ENCODE data around the gene HMOX1. TPM values are rescaled to one million over a fixed set of nuclear protein-coding genes. Genes with fewer than 3 reads are reported as not detected.

HMOX1 gene
- total RNA-seq, 1 donor from 2014 or later, result 44.3 TPM

DNA sequence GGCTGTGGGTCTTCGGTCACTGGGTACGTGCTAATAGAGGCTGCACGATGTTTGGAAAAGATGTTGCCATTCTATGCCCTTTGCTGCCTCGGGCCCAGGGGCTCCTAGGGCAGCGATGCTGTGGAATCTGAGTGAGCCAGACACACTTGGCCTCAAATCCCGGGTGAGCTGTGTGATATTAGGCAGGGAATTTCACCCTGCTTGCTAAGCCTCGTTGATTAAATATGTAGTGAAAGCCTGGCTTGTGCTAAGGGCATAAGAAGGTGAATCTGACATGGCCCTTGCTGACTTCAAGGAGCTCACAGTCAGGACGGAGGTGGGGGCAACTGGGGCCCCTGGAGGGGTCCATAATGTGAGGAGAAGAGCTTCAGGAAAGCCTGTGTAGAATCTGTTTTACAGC, 5.4 kb upstream of the HMOX1 start:
- H3K27me3 Mint-ChIP-seq (ENCODE audit: unreplicated experiment), result no peaks in the 10 kb centered on the region
- no peak overlapping the region for H3K4me3 Mint-ChIP-seq (ENCODE audit: unreplicated experiment)
- TF ChIP-seq, protein P1, sequence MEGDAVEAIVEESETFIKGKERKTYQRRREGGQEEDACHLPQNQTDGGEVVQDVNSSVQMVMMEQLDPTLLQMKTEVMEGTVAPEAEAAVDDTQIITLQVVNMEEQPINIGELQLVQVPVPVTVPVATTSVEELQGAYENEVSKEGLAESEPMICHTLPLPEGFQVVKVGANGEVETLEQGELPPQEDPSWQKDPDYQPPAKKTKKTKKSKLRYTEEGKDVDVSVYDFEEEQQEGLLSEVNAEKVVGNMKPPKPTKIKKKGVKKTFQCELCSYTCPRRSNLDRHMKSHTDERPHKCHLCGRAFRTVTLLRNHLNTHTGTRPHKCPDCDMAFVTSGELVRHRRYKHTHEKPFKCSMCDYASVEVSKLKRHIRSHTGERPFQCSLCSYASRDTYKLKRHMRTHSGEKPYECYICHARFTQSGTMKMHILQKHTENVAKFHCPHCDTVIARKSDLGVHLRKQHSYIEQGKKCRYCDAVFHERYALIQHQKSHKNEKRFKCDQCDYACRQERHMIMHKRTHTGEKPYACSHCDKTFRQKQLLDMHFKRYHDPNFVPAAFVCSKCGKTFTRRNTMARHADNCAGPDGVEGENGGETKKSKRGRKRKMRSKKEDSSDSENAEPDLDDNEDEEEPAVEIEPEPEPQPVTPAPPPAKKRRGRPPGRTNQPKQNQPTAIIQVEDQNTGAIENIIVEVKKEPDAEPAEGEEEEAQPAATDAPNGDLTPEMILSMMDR (IDR thresholded peaks at IDR 0.05), result no peak
- H3K4me1 Mint-ChIP-seq (ENCODE audit: unreplicated experiment), result peaks cover 41% of the 10 kb centered on the region
- peak overlapping the region; percentile 55 for H3K27ac Mint-ChIP-seq (ENCODE audit: unreplicated experiment)
- no peaks in the 10 kb centered on the region for H3K36me3 Mint-ChIP-seq (ENCODE audit: unreplicated experiment)
- no peak for DNase-seq (ENCODE audit: extremely low spot score, unreplicated experiment)
- no peaks in the 10 kb centered on the region for H3K9me3 Mint-ChIP-seq (ENCODE audit: unreplicated experiment)

DNA sequence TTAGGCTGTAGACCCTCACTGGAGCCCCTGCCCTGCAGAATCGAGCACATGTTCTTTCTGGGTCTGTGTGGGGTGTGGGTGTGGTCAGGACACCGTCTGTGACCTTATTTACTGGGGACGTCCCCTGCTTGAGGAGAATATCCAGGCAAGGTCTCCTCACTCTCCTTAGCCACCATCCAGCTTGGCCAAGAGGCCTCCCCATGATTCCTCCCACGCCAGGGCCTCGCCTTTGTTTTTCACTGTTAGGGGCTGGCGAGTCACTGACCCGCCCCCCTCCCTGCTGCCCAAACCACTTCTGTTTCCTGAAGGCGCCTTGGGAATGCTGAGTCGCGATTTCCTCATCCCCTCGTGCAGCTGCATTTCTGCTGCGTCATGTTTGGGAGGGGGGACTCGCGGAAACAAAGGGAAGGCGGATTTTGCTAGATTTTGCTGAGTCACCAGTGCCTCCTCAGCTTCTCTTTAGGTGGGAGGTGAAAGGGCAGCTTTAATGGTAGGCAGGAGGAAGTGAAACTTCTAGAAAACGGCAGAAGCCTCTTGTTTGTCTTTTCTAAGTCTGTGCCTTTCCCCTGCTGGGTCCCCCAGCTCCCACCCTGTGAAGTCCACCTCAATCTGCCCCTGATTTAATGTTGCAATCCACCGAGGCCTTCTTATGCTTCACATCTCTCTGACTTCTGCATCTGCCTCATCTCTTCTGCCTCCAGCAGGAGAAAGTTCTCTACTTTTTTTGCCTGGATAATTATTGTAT, 4.0 kb upstream of the HMOX1 start:
- Mint-ChIP-seq H3K9me3 (ENCODE audit: unreplicated experiment) (no peaks in the 10 kb centered on the region), H3K4me1 (ENCODE audit: unreplicated experiment) (peaks cover 49% of the 10 kb centered on the region), H3K27ac (ENCODE audit: unreplicated experiment) (peak overlapping the region; percentile 96), H3K27me3 (ENCODE audit: unreplicated experiment) (no peaks in the 10 kb centered on the region), H3K4me3 (ENCODE audit: unreplicated experiment) (peak overlapping the region; percentile 33), H3K36me3 (ENCODE audit: unreplicated experiment) (no peaks in the 10 kb centered on the region)
- TF ChIP-seq, protein P1 (IDR thresholded peaks at IDR 0.05), result no peak
- peak; percentile 94 for DNase-seq (ENCODE audit: extremely low spot score, unreplicated experiment)

DNA sequence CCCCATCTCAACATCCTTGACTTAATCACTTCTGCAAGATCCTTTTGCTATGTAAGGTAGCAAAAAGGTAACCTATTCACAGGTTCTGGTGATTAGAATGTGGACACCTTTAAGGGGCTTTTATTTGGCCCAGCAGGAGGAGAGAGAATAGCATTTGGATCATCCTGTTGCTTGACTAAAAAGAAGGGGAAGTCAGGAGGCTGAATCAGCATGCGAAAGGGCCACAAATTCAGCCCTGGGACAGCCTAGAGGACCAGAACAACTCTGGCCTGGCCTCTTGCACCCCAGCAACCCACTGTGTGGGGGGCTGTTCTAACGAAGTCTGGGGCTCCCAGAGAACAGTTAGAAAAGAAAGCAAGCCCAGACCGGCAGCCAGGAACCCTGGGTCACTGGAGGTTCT, 3.2 kb upstream of the HMOX1 start:
- H3K4me1 Mint-ChIP-seq (ENCODE audit: unreplicated experiment), result peaks cover 46% of the 10 kb centered on the region

DNA sequence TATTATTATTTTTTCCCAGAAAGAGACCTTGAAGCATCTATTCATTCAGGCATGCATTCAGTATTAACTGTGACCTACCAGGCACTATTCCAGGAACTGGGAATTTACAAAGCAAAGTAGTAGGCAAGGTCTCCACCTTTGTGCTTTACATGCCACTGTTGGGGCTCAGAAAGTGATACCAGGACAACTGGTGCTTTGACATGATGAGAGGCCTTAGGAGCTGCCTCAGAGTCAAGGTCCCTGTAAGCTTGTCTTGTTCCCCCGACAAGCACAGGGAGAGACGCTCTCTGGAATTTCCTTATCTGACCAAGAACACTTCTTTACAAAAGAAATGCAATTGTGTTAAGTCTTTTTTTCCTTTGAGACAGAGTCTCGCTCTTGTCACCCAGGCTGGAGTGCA, 2.3 kb upstream of the HMOX1 start:
- Mint-ChIP-seq H3K36me3 (ENCODE audit: unreplicated experiment) (peaks cover 2% of the 10 kb centered on the region), H3K27me3 (ENCODE audit: unreplicated experiment) (no peaks in the 10 kb centered on the region), H3K4me3 (ENCODE audit: unreplicated experiment) (no peak overlapping the region), H3K9me3 (ENCODE audit: unreplicated experiment) (no peaks in the 10 kb centered on the region), H3K4me1 (ENCODE audit: unreplicated experiment) (peaks cover 46% of the 10 kb centered on the region), H3K27ac (ENCODE audit: unreplicated experiment) (peak overlapping the region; percentile 1)
- TF ChIP-seq, protein P1 (IDR thresholded peaks at IDR 0.05), result no peak
- no peak for DNase-seq (ENCODE audit: extremely low spot score, unreplicated experiment)

More for the DNA sequence above, 3.2 kb upstream of the HMOX1 start:
- Mint-ChIP-seq H3K4me3 (ENCODE audit: unreplicated experiment) (no peak overlapping the region), H3K36me3 (ENCODE audit: unreplicated experiment) (no peaks in the 10 kb centered on the region), H3K27ac (ENCODE audit: unreplicated experiment) (peak overlapping the region; percentile 96), H3K9me3 (ENCODE audit: unreplicated experiment) (no peaks in the 10 kb centered on the region), H3K27me3 (ENCODE audit: unreplicated experiment) (no peaks in the 10 kb centered on the region)
- no peak for DNase-seq (ENCODE audit: extremely low spot score, unreplicated experiment)
- TF ChIP-seq, protein P1 (IDR thresholded peaks at IDR 0.05), result no peak

DNA sequence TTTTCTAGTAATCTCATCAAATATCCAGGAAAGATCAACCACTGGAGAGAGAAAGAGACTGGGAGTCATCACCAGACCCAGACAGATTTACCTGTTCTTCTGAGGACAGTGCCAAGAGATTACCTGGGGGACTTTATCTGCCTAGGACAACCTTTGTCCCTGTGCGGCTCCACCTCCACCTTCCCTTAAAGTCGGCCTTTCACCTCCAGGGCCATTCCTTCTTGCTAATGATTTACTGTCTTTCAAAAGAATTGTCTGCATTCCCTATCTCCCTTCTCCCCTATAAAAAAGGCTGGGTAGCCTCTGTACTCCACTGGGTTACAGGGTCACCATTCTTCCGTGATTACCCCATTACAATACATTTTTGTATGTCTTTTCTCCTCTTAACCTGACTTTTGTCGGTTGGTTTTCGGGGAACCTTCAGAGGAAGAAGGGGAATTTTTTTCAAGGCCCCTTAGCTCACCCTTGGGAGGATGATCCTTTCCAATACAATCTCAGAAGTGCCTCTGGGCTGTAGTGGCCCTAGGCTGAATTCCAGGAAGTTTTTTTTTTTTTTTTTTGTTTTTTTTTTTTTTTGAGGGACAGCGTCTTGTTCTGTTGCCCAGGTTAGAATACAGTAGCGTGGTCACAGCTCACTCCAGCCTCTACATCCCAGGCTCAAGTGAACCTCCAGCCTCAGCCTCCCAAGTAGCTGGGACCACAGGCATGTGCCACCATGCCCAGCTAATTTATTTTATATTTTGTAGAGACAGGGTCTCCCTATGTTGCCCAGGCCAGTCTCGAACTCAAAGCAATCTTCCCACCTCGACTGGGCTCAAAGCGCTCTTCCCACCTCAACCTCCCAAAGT, 1.5 kb upstream of the HMOX1 start:
- Mint-ChIP-seq H3K9me3 (ENCODE audit: unreplicated experiment) (no peaks in the 10 kb centered on the region), H3K4me1 (ENCODE audit: unreplicated experiment) (peaks cover 44% of the 10 kb centered on the region), H3K27me3 (ENCODE audit: unreplicated experiment) (no peaks in the 10 kb centered on the region), H3K36me3 (ENCODE audit: unreplicated experiment) (peaks cover 4% of the 10 kb centered on the region), H3K27ac (ENCODE audit: unreplicated experiment) (peak overlapping the region; percentile 80), H3K4me3 (ENCODE audit: unreplicated experiment) (no peak overlapping the region)
- no peak for DNase-seq (ENCODE audit: extremely low spot score, unreplicated experiment)
- TF ChIP-seq, protein P1 (IDR thresholded peaks at IDR 0.05), result no peak

All from osteocyte (in vitro differentiated cells).